ENCODE data around the gene LAMB2. TPM values are rescaled to one million over a fixed set of nuclear protein-coding genes. Genes with fewer than 3 reads are reported as not detected.

LAMB2 gene
- total and polyA plus RNA-seq, 10 of the 15 experiments (the other 5 are each of a cell fraction or from before 2014, with no cell fraction given), result 0.13 to 3.2 (median 0.64) TPM; not detected in 3

- no peak for TF ChIP-seq CUX1 (IDR thresholded peaks at IDR 0.05; ENCODE audit: insufficient replicate concordance, low read depth, low read length)
- no peak for TF ChIP-seq EP300 (IDR thresholded peaks at IDR 0.05; ENCODE audit: borderline replicate concordance in 1 of 2, control insufficient read depth in 1 of 2, low read depth in 2 of 2, low read length in 2 of 2)
- TF ChIP-seq POU2F2 (IDR thresholded peaks at IDR 0.05; ENCODE audit: borderline replicate concordance, low read depth, low read length), result peak; percentile 49; the same call in 1 of the 3 replicates
- TF ChIP-seq SMAD1 (IDR thresholded peaks at IDR 0.05; ENCODE audit: low read depth, partially characterized antibody), result no peak
- no peak for TF ChIP-seq IRF5 (IDR thresholded peaks at IDR 0.05; ENCODE audit: borderline replicate concordance)
- no peak for TF ChIP-seq SP1 (IDR thresholded peaks at IDR 0.05; ENCODE audit: low read depth, low read length)
- peak; percentile 91 for TF ChIP-seq MTA2 (IDR thresholded peaks at IDR 0.05; ENCODE audit: low read depth)
- no peak for TF ChIP-seq ZBTB33 (IDR thresholded peaks at IDR 0.05)
- TF ChIP-seq E4F1 (IDR thresholded peaks at IDR 0.05; ENCODE audit: borderline replicate concordance, partially characterized antibody), result peak; percentile 63
- TF ChIP-seq CREM (IDR thresholded peaks at IDR 0.05; ENCODE audit: low read depth), result no peak; the same call in 1 of the 2 replicates
- no peak for TF ChIP-seq BCL3 (IDR thresholded peaks at IDR 0.05; ENCODE audit: borderline replicate concordance, insufficient read depth, low read depth, low read length, poor library complexity, severe bottlenecking)
- no peak for TF ChIP-seq SMAD5 (IDR thresholded peaks at IDR 0.05; ENCODE audit: low read depth)
- no peak for TF ChIP-seq RELA (IDR thresholded peaks at IDR 0.05; ENCODE audit: borderline replicate concordance, partially characterized antibody)
- no peak for TF ChIP-seq SMC3 (IDR thresholded peaks at IDR 0.05; ENCODE audit: borderline replicate concordance, low read length)
Observed at GRCh38 chr3:49165771-49166751, 33.2 kb upstream of the LAMB2 start, which contains the start of gene CCDC71 (continued).
